NK-92 treated with Interleukin-12 subunit alpha and Interleukin-12 subunit beta, amount 100 ng/mL, for 24 hours (cell line): Measurements from ENCODE around the gene S1PR1.

Source experiments
- DNase-seq: peaks from one replicate; lab custom pipeline; 2025; lab: John Stamatoyannopoulos, UW

Gene S1PR1

DNA sequence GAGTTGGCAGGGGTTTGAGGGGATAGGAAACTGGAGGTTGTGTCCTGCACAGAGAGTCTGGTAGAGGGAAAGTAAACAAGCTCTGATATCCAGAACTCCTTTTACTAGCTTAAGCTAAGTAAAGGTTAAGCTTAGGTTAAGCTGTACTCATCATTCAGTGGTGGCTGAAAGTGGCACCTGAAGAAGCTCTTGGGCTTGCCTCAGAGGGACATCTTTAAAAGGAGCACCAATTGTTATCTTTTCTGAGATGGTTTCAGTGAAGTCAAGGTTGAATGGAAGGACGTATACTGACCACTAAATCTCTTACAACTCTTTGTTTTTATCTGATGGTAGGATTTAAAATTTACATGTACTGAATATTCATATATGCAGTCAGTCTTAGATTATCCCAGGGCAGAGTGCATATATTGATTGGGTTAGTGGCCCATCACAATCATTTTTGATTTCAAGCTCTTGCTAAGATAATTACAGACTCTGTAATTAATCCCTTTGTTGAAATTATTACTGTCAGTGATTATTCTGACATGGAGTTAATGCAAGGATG, 43.3 kb downstream of the S1PR1 start:
- no peak for DNase-seq

DNA sequence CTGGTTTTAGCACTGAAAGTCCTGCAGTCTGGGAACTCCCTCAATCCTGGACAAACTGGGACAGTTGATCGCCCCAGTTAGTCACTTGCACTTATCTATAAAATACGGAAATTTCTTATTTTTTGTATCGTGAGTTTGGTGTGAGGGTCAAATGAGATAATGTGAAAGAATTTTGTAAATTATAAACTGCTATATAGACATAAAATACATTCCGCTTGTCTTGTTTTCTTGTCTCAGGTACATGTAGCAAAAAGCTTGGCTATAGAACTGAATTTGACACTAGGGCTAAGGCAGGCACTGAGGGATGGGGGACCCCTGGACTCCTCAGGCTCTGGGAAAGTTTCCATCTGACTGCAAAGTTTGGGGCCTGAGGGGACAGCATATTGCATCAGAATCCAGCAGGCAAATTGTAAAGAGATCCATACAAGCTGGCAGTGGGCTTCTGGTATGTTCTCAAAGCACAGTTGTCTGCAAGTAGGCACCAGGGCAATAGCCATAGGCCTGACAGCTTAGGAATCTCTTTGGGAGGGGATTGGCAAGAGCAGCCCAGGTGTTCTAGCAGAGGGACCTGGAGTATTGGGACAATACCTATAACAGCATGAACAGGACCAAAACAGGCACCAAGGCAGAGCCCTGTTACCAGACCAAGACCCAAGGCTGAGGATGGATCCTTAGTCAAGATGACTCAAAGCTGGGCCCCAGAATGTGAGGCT, 44.3 kb downstream of the S1PR1 start:
- DNase-seq = no peak

DNA sequence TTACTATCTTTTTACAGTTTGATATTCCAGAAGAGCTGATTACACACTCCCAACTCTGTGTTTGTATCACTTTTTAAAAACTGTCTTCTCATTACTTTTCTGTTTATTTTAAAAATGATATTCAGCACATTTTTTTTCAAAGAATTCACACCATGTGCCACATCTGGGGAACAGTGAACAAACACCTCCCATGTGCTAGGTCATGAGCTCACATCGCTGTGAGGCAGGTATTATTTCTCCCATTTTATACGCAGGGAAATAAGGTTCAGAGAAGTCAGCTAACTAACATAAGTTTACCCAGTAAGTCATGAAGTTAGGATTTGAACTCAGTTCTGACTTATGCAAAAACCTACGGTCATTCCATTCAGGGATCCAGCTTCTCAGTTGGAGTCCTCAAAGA, 44.9 kb downstream of the S1PR1 start:
- no peak for DNase-seq

DNA sequence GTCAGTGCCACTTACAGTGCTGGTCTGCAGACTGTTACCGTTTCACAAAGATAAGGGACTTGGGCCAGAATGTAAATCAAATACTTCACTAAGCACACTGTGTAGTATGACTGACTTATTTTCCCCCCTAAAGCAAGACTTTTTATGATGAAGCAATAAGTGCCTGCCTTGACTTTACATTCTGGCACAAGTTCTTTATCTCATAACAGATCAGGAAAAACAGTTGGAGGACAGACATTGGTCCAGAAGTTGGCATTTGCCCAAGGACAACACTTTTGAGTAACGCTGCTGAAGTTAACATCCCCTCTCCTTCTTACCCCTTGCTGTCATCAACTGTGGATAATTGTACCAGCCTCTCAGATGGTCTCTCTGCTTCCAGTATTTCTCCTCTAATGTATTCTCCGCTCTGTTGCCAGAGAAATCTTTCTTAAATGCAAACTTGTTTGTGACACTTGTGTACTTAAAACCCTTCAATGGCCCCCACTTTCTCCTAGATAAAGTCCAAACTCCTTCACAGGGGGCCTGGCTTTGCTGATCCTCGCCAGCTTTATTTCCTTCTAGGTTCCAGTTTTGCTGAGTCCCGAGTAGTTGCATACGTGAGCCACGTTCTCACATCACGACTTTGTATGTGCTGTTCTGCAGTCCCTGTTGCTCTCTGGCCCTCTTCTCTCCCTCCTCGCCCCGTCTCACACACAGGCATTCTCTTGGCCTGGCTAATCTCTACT, 45.7 kb downstream of the S1PR1 start:
- DNase-seq = no peak

DNA sequence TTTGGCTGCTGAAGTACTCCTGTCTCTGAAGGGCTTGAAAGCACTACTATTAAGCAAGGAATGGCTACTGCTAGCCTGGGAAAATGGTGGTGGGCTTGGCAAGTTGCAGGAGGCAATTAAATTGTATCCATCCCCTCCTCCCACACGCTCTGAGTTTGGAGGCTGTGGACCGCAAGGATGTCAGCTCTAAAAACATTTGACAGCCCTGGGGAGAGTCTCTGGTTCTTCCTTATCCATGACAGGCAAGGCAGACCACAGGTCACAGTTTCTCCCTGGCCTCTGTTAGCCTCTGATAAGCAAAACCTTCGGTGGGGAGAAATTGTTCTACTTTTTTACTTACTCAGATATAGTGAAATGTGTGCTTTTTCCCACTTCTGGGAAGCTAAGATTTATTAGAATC, 46.6 kb downstream of the S1PR1 start:
- DNase-seq = no peak

DNA sequence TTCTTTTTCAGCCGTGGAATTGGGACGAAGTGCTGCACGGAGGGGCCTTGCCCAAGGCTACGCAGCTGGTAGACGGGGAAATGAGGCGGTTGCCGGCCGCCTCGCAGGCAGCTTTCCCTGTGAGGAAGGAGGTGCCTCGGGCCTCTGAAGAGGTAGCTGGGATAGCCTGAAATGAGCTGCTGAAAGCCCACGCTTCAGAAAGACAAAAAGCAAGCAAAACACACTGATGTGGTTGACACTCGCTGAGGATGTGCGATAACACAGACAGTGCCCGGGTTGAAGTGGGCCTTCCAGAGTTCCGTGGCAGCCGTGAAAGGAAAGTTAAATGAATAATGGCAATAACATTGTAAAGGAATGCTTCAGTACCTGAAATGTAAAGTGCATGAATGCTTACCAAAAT, 47.2 kb downstream of the S1PR1 start:
- no peak for DNase-seq

DNA sequence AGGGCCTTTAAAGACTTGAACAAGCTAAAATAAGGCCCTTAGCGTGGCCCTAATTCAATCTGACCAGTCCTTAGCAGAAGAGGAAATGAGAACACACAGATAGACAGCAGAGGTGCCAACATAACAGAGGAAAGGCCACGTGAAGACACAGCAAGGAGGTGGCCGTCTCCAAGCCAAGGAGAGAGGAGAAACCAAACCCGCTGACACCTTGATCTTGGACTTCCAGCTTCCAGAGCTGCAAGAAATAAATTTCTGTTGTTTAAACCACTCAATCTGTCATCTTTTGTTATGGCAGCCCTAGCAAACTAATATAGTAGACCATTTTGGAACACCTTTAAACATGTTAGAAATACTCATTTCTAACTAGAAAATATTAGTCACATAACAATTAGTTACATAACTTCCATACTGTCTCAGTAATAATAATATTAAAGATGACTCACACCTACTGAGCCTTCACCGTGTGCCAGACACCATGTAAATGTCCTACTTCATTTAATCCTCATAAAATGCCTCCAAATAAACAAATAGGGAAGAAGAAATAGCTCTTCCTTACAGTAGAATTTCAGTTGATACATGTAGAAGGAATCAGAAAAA, 47.9 kb downstream of the S1PR1 start:
- no peak for DNase-seq

DNA sequence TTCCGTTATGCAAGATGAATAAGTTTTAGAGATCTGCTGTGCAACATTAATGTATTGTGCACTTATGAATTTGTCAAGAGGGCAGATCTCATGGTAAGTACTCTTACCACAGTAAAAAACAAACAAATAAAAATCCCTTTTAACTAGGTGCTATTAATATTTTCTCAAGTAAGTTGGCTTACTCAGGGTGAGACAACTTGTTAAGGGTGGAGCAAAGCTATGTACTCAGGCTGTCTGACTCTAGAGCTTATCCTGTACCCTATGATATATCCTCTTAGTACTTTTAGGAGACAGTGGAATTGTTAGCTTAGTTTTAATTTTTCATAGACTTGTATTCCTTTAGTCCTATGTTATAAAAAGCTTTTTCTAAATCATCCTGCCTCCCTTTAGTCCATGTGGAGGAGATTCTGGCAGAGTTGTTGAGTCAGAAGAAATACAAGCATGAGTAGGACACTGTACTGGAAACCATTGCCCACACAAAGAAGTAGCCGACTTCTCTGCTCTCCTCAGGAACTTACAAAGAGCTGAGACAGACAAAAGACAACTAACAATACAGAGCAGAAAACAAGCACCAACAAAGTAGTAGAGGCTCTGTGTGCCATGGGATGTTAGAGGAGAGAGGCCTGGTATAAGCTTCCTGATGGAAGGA, 49.2 kb downstream of the S1PR1 start:
- no peak for DNase-seq

DNA sequence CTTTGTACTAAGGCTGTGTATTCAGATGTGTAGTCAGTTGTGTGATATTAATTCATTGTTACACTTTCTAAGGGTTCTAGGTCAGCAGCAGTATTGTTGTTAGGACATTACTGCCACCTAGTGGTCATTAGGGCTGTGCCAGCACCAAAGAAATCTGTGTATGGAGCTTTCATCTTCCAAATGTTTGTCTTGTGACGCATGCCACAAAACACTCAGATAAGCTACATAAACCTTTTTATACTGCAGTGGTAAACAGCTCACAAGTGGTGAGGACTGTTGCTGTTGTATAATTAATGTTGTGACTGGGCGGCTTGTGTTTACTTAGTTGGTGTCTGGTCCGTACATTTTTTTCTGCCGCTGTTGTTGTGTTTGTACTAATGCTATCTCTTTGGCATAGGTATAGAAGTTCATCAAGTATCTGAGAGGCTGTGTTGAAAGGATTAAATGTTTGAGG, 51.7 kb downstream of the S1PR1 start:
- peak; percentile 21 for DNase-seq

DNA sequence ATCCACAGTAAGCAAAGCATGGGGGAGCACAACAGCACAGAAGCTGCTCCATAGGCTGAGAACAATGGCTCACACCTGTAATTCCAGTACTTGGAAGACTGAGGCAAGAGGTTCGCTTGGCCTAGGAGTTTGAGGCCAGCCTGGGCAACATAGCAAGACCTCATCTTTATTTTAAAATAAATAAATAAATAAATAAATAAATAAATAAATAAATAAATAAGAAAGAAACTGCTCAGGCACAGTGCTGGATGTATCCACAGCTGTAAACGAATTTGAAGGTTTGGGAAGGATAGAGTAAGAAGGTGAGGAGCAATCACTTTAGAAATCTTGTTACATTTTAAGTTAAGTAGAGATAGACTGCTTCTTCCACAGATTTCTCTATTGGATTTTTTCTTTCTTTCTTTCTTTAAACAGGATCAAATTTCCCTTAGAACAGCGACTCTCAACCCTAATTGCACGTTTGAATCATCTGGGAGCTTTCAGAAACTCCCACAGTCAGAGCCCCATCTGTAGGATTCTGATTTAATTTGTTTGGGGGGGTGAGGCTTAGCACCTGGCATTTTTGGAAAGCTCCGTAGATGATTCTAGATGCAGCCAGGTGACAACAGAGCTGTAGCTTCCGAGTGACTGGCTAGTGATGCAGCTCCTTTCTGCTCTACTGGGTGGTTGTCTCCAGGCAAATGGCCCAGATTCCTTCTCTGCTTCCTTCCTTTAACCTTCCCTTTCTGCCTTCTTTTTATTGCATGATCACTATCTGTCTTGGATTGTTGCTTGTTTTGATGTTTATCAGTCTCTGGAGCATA, 53.5 kb downstream of the S1PR1 start:
- no peak for DNase-seq
